Caco-2 (cell line): Measurements from ENCODE around the gene SELENOO. TPM values are rescaled to one million over a fixed set of nuclear protein-coding genes. Genes with fewer than 3 reads are reported as not detected.
"Not testable (repeated sequence)": the region's sequence is repeated elsewhere in the genome, so short reads cannot be mapped to it uniquely, and the experiment has no call there.

Experiments used
- BruUV-seq: library from RNA; stranded (reverse); fragments of 400-500 nt; replicated peaks from 2 replicates; lab custom pipeline; 2021; lab: Mats Ljungman, UMichigan
- CTCF ChIA-PET: fragments of 300-600 bp; sonication (Branson Sonifier 250); formaldehyde crosslinking; loops from one replicate; lab custom pipeline; 2022; ENCODE audit warnings: antibody characterized with exemption; lab: Charles Lee
- POLR2A ChIA-PET: fragments of 300-600 bp; sonication (Branson Sonifier 250); formaldehyde crosslinking; loops from one replicate; lab custom pipeline; 2022; ENCODE audit warnings: antibody characterized with exemption; lab: Charles Lee
- DNase-seq, 2 experiments: peaks; one replicate each; pipeline versions ENCODE4 v3.0.0 to v3.0.0-alpha.2; 2020 to 2022
- H3K27me3 ChIP-seq: replicated peaks from 2 replicates; pipeline ENCODE4 v1.6.0; 2011; ENCODE audit warnings: low read length; ENCODE audit not compliant: control insufficient read depth, insufficient read depth
- H3K36me3 ChIP-seq: 2 replicates; pipeline ENCODE4 v1.5.1; 2011; ENCODE audit warnings: low read length; ENCODE audit not compliant: control insufficient read depth, insufficient read depth
- H3K4me1 ChIP-seq: fragments of 250-450 bp; sonication (Bioruptor Pico); 2 replicates; pipeline ENCODE4 v1.5.1; 2020; ENCODE audit warnings: mild to moderate bottlenecking
- H3K4me3 ChIP-seq: 2 replicates; pipeline ENCODE4 v1.5.1; 2011; ENCODE audit warnings: low read depth, mild to moderate bottlenecking, control low read depth, low read length
- H3K9me3 ChIP-seq: fragments of 250-450 bp; sonication (Bioruptor Pico); 2 replicates; pipeline ENCODE4 v1.5.1; 2020; ENCODE audit warnings: mild to moderate bottlenecking, moderate library complexity
- H3K27ac Mint-ChIP-seq: one replicate; pipeline ENCODE4 v1.8.0; 2022; ENCODE audit warnings: mixed read lengths; ENCODE audit not compliant: unreplicated experiment
- H3K27me3 Mint-ChIP-seq: one replicate; pipeline ENCODE4 v1.8.0; 2022; ENCODE audit warnings: mixed read lengths; ENCODE audit not compliant: insufficient read depth, unreplicated experiment
- H3K36me3 Mint-ChIP-seq: one replicate; pipeline ENCODE4 v1.8.0; 2022; ENCODE audit warnings: mild to moderate bottlenecking, mixed read lengths; ENCODE audit not compliant: insufficient read depth, unreplicated experiment
- H3K4me1 Mint-ChIP-seq: one replicate; pipeline ENCODE4 v1.8.0; 2022; ENCODE audit warnings: low read depth, mixed read lengths; ENCODE audit not compliant: unreplicated experiment
- H3K4me3 Mint-ChIP-seq: one replicate; pipeline ENCODE4 v1.8.0; 2022; ENCODE audit warnings: mild to moderate bottlenecking, moderate library complexity, mixed read lengths; ENCODE audit not compliant: unreplicated experiment
- H3K9me3 Mint-ChIP-seq: one replicate; pipeline ENCODE4 v1.8.0; 2022; ENCODE audit warnings: mixed read lengths; ENCODE audit not compliant: unreplicated experiment
- intact Hi-C: fragments of 100-400 bp; cut with micrococcal nuclease; formaldehyde crosslinking; loops from one replicate; pipeline ENCODE4 v1.10.0; 2022; ENCODE audit not compliant: unreplicated experiment
- total RNA-seq: library from RNA; stranded (reverse); gene quantifications from 2 replicates; pipeline ENCODE4 v1.2.3, GENCODE V29; 2022
- TF ChIP-seq, protein P1 (sequence below), 2 experiments: fragments of 200-600 bp in 1 of 2; IDR thresholded peaks; 1 replicate in 1 of 2; 2 replicates in 1 of 2; pipeline versions ENCODE4 v1.5.1 to v1.8.0; 2011 to 2022; ENCODE audit warnings: antibody characterized with exemption in 1 of 2, control low read depth in 1 of 2, inconsistent platforms in 1 of 2, low read depth in 1 of 2, low read length in 1 of 2, mild to moderate bottlenecking in 1 of 2, moderate library complexity in 1 of 2; ENCODE audit not compliant: insufficient read depth in 1 of 2, severe bottlenecking in 1 of 2, unreplicated experiment in 1 of 2

Gene SELENOO
- total RNA-seq, 1 experiment from 2014 or later, result 29.3 TPM

- Histone ChIP-seq H3K36me3 (no peaks in the 10 kb centered on the region), H3K4me3 (no peak overlapping the region), H3K9me3 (no peaks in the 10 kb centered on the region), H3K27me3 (no peaks in the 10 kb centered on the region), H3K4me1 (no peaks in the 10 kb centered on the region)
- no TSS peak for BruUV-seq
- ChIA-PET CTCF (no interaction called here), POLR2A (no interaction called here)
- DNase-seq, result no peak
- no peaks in the 10 kb centered on the region for H3K36me3 Mint-ChIP-seq
- H3K27me3 Mint-ChIP-seq, result peaks cover 9% of the 10 kb centered on the region
- H3K9me3 Mint-ChIP-seq, result no peaks in the 10 kb centered on the region
- TF ChIP-seq, protein P1, sequence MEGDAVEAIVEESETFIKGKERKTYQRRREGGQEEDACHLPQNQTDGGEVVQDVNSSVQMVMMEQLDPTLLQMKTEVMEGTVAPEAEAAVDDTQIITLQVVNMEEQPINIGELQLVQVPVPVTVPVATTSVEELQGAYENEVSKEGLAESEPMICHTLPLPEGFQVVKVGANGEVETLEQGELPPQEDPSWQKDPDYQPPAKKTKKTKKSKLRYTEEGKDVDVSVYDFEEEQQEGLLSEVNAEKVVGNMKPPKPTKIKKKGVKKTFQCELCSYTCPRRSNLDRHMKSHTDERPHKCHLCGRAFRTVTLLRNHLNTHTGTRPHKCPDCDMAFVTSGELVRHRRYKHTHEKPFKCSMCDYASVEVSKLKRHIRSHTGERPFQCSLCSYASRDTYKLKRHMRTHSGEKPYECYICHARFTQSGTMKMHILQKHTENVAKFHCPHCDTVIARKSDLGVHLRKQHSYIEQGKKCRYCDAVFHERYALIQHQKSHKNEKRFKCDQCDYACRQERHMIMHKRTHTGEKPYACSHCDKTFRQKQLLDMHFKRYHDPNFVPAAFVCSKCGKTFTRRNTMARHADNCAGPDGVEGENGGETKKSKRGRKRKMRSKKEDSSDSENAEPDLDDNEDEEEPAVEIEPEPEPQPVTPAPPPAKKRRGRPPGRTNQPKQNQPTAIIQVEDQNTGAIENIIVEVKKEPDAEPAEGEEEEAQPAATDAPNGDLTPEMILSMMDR (IDR thresholded peaks at IDR 0.05; ENCODE audit: insufficient read depth in 1 of 2, low read depth in 1 of 2, low read length in 1 of 2, severe bottlenecking in 1 of 2, unreplicated experiment in 1 of 2), result no peak
- no peak overlapping the region for H3K4me3 Mint-ChIP-seq
- peaks cover 6% of the 10 kb centered on the region for H3K4me1 Mint-ChIP-seq
- H3K27ac Mint-ChIP-seq, result no peak overlapping the region
- intact Hi-C loops, result no loop called here
These were observed 35.2 kb upstream of the SELENOO start for GRCh38 chr22:50165436-50166123.

DNA sequence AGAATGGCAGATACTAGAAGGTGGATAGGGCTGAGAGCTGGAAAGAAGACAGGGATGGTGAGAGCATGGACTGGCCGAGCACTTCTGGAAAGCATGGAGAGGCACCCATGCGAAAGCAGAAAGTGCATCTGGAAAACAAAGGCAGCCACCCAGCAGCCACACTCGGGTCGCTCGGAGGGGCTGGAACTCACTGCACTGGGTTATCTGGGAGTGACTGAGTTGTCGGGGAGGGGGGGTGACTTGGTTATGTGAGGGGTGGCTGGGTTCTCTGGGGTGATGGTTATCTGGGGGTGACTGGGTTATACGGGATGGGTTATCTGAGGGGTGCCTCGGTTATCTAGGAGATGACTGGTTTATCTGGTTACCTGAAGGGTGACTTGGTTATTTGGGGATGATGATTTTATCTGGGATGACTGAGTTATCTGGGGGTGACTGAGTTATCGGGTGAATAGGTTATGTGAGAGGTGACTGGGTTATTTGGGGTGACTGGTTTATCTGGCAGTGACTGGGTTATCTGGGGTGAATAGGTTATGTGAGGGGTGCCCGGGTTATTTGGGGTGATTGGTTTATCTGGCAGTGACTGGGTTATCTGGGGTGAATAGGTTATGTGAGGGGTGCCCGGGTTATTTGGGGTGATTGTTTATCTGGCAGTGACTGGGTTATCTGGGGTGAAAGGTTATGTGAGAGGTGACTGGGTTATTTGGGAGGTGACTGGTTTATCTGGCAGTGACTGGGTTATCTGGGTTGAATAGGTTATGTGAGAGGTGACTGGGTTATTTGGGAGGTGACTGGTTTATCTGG lies 32.9 kb upstream of the SELENOO start:
- no peak for DNase-seq
- H3K4me1 ChIP-seq, result peaks cover 11% of the 10 kb centered on the region; the same call in 1 of the 2 replicates
- ChIA-PET CTCF (no interaction called here), POLR2A (no interaction called here)
- H3K4me3 ChIP-seq, result no peak overlapping the region
- Mint-ChIP-seq H3K36me3 (no peaks in the 10 kb centered on the region), H3K27ac (no peak overlapping the region), H3K4me3 (peak overlapping the region; percentile 69), H3K27me3 (peaks cover 11% of the 10 kb centered on the region), H3K4me1 (peaks cover 6% of the 10 kb centered on the region), H3K9me3 (no peaks in the 10 kb centered on the region)
- H3K9me3 ChIP-seq, result no peaks in the 10 kb centered on the region
- no TSS peak for BruUV-seq
- no peaks in the 10 kb centered on the region for H3K36me3 ChIP-seq
- intact Hi-C loops, result no loop called here
- H3K27me3 ChIP-seq, result no peaks in the 10 kb centered on the region
- TF ChIP-seq, protein P1 (IDR thresholded peaks at IDR 0.05; ENCODE audit: insufficient read depth in 1 of 2, low read depth in 1 of 2, low read length in 1 of 2, severe bottlenecking in 1 of 2, unreplicated experiment in 1 of 2), result no peak

DNA sequence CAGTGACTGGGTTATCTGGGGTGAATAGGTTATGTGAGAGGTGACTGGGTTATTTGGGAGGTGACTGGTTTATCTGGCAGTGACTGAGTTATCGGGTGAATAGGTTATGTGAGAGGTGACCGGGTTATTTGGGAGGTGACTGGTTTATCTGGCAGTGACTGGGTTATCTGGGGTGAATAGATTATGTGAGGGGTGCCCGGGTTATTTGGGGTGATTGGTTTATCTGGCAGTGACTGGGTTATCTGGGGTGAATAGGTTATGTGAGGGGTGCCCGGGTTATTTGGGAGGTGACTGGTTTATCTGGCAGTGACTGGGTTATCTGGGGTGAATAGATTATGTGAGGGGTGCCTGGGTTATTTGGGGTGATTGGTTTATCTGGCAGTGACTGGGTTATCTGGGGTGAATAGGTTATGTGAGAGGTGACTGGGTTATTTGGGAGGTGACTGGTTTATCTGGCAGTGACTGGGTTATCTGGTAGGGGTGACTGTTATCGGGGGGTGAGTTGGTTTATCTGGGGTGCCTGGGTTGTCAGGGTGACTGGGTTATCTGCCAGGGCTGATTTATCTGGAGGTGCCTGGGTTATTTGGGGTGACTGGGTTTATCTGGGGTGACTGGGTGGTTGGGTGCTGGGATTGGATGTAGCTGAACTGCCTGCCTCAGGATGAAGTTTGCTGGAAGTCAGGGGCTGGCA lies 32.2 kb upstream of the SELENOO start:
- H3K36me3 ChIP-seq, POLR2A ChIA-PET, DNase-seq, H3K9me3 Mint-ChIP-seq, BruUV-seq, H3K27me3 ChIP-seq, H3K4me1 Mint-ChIP-seq, CTCF ChIA-PET, intact Hi-C loops, H3K9me3 ChIP-seq, H3K36me3 Mint-ChIP-seq, H3K4me3 ChIP-seq: not testable (repeated sequence)
- H3K4me1 ChIP-seq, result peaks cover 11% of the 10 kb centered on the region; the same call in 1 of the 2 replicates
- peak overlapping the region; percentile 29 for H3K27ac Mint-ChIP-seq
- H3K27me3 Mint-ChIP-seq, result peaks cover 11% of the 10 kb centered on the region
- peak overlapping the region; percentile 69 for H3K4me3 Mint-ChIP-seq
